GM12875 (cell line): ENCODE data around the gene TBX4.

ENCODE experiments used
- H3K4me3 ChIP-seq: one replicate; pipeline ENCODE4 v1.5.1; 2011; ENCODE audit warnings: low read depth, low read length, control low read depth
- CTCF ChIP-seq: IDR thresholded peaks from 2 replicates; pipeline ENCODE4 v1.5.1; 2011; ENCODE audit warnings: low read depth, mild to moderate bottlenecking, control low read depth, inconsistent platforms, low read length, moderate library complexity, borderline replicate concordance; ENCODE audit not compliant: insufficient read depth

The TBX4 gene

GRCh38 chr17:61457226-61457983, 5.2 kb downstream of the TBX4 start:
- H3K4me3 ChIP-seq, result no peak overlapping the region
- no peak for TF ChIP-seq CTCF

- no peak overlapping the region for H3K4me3 ChIP-seq
- no peak for TF ChIP-seq CTCF
Observed at GRCh38 chr17:61458000-61458399, 5.8 kb downstream of the TBX4 start.

GRCh38 chr17:61458421-61459141, 6.4 kb downstream of the TBX4 start:
- no peak overlapping the region for H3K4me3 ChIP-seq
- no peak for TF ChIP-seq CTCF

- no peak overlapping the region for H3K4me3 ChIP-seq
- TF ChIP-seq CTCF, result no peak
Observed at GRCh38 chr17:61459142-61459809, 7.1 kb downstream of the TBX4 start.

- H3K4me3 ChIP-seq, result no peak overlapping the region
- no peak for TF ChIP-seq CTCF
Observed at GRCh38 chr17:61459939-61460718, 7.9 kb downstream of the TBX4 start.

- TF ChIP-seq CTCF, result no peak
- H3K4me3 ChIP-seq, result no peak overlapping the region
Observed at GRCh38 chr17:61460796-61461585, 8.8 kb downstream of the TBX4 start.
